Amygdala (tissue), 56 donors: ENCODE measurements around the gene SLAMF9.

Source experiments
- DNase-seq, 56 donors: peaks; one replicate each; lab custom pipeline; 2025; lab: John Stamatoyannopoulos, UW

Gene SLAMF9

DNA sequence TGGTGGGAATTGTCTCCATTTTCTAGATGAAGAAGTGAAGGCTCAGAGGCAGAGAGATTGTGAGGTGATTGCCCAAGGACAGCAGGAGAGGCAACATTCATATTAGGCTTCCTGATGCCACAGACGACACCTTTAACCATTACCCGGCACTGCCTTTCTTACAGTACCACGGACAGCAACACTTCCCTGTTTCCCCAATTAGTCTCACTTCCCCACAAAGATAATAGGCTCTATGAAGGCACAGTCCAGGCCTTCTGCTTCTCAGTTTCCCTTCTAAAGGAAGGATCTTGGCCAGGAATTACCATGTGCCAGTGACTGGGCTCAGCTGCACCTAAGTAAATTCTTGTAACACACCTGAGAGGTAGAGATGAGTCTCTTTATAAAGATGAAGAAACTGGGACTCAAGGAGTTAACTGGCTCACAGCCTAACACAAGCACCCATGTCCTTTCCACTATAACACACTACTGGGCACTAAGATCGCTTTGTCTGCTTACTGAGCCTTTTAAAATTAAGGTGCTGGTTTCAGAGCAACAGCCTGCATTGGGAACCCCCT, 18.2 kb downstream of the SLAMF9 start:
- DNase-seq: peak in 1 of 56 donors; percentile 7

DNA sequence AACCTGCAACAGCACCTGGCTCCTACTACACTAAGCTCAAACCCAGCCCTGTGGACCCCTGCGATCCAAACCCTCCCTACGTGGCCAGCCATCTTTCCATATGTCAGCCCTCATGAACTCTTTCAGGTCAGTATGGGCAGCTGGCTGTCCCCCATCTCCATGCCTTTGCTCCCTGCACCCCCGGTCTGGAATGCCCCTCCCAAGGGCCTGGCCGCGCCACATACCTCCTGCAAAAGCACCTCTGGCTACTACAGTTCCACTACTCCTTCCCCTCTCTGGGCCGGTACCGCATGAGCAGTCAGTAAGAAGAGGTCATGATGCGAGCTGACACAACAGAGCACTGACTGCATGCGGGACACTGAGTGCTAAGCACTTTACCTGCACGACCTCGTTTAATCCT, 18.7 kb downstream of the SLAMF9 start:
- no peak for DNase-seq

DNA sequence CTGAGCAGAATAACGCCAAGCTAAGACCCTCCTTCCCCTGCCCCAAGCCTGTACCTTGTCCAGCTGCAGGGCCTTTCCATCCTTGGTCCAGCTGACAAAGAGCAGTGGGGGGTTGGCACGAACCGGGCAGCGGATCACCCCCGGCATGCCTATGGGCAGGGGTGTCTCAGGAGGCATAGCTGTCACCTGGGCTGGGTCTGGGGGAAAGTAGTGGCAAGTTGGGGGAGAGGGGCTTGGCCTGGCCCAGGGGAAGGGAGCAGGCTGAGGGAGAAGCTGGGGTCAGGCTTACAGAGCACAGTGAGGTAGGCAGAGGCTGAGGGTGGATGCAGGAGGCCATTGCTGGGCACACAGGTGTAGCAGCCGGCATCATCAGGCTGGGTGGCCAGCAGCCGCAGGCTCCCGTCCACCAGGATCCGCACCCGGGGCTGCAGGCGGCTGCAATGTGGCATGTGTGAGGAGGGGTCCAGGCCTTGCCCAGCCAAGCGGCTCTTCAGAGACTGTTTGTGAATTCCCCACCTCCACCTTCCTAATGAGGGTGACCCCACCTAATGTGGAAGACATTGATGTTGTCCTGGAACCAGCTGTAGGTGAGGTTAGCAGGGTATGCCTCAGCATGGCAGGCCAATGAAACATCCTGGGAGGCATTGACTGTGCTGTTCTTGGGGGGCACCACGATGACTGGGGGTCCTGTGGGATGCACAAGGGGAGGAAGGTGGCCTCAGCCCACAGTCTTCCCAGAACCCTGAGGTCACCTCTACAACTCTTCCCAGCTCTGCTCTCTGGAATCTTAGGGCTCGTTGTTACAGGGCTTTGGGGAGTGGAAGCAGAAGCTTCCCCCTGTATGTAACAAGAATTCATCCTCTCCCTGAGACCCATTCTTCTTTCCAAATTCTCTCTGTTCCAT, 19.6 kb downstream of the SLAMF9 start:
- no peak for DNase-seq

DNA sequence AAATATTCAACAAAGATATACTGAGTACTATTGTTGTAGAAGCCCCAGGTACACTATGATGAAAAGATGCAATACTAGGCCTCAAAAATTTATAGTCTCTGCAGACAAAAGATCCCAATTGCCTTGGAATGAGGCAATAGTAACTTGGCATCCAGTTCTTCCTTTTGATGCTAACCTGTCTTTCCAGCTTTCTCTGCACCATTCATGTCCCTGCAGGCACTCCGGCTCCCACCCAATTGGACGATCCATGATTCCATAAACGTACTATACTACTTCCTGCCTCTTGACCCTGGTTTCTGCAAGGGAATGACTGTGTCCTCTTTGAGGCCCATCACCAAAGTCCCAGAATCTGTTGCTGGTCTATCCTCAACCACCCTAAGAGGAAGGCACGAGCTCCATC, 20.7 kb downstream of the SLAMF9 start:
- no peak for DNase-seq

DNA sequence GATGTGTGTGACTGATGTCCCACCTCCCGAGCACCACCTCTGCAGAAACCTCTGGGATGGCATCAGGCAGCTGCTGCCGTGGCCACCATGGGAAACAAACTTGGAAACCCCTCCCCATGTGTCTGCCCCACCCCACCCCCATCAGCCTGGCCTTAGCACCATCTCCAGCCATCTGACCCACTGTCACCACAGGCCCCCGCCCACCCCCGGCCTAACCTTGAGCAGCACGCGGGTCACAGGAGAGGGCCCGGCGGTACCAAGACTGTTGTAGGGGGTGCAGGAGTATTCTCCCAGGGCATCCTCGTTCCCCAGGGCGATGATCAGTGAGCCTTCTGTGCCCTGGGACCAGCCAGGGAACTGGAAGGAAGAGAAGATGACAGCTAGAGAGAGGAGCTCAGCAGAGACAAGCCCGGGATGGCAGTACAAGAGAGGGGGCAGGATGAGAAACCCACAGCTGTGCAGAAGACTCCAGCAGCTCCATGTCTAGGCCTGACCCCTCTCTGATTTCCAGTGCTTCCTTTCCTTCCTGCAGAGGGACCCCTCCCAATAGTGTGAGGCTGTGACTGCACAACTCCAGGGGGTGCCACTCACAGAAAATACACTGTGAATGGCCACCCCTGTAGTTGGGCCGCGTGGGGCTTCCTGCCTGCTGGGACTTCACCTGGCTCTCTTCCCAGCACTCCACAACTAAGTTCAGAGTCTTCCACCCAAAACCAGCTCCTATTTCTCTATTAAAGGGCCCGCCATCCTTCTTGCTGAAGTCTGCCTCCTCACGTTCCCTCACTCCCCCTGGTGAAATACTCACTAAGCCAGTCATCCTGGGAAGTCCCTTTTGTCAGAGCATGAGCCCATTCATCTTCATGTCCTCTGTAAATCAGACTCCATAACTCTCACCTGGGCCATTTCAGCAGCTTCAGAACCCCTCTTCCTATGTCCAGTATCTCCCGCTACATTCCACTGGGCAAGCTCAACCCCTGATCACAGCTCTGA, 21.4 kb downstream of the SLAMF9 start:
- DNase-seq: no peak

DNA sequence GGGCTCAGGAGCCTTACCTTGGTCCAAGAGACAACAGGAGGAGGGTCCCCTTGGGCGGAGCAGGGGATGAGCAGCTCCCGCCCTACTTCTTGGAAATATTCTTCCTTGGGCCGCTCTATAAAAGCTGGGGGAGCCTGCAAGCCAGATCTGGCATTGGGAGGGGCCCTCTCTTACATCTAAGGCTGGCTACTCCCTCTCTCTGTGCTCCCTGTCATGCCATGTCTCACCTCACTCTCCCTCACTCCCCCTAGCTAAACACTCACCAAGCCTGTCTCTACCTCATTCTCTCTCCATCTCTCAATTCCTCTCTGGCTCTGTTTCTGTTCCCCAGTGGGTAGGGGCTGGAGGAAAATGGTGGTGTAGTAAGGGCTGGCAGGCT, 22.3 kb downstream of the SLAMF9 start:
- no peak for DNase-seq

DNA sequence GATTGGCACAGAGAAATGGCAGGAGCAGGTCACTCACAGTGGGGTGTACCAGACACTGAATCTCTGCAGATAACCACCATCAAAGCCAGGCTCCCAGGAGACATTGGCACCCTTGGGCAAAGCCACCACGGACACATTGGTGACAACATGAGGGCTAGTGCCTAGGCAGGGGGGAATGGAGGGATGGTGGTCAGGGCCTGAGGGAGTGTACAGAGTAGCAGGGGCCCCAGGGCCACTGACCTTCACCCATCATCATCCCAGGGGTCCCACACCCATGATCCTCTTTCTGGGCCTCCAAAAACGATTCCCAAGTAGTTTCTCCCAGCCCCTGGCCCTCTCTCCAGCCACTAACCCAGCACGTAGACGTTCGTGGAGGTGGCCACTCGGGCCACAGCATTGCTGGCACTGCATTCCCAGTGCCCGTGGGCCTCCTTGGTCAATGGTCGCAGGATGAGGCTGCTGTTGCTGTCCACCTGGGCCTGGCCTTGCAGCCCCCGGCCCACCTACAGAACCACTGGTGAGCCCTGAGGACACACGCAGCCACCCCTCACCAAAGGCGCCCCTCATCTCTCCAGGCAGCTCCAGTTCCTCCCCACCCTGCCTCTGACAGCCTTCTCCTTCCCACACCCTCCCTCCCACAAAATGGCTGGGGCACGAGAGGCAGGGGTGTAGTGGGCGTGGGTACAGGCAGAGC, 22.8 kb downstream of the SLAMF9 start:
- no peak for DNase-seq

DNA sequence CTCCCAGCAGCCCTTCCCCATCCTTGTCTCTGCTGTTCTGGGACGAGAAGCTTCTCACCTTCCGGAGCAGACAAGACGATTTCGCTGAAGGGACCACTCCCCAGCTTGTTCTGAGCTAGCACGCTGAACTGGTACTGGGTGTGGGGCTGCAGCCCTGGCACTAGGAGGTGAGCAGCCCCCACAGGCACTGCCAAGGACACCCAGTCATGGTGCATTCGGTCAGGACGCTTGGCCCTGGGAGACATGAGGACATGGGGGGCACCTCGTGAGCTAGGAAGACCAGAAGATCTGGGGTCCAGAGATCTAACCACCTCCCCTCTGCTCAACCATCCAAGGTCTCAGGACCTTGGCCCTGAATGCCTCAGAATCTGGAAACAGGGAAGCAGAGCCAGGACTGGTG, 23.4 kb downstream of the SLAMF9 start:
- no peak for DNase-seq

DNA sequence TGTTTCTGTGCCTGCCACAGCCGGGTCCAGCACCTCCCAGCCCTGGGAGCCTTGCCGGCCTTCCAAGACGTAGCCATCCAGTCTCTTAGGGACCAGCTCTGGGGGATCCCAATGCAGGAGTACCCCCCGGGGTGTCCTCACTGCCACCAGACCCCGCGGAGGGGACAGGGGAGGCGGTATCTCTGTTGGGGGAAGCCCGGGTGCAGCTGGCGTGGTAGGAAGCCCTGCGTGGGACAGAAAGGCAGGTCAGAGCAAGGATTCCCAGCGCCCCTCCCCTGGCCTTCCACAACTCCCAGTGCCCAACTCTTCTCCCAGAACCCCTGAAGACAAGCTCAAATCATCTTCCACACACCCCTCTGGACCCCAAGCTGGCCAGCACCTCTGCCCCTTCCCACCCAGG, 23.8 kb downstream of the SLAMF9 start:
- no peak for DNase-seq

DNA sequence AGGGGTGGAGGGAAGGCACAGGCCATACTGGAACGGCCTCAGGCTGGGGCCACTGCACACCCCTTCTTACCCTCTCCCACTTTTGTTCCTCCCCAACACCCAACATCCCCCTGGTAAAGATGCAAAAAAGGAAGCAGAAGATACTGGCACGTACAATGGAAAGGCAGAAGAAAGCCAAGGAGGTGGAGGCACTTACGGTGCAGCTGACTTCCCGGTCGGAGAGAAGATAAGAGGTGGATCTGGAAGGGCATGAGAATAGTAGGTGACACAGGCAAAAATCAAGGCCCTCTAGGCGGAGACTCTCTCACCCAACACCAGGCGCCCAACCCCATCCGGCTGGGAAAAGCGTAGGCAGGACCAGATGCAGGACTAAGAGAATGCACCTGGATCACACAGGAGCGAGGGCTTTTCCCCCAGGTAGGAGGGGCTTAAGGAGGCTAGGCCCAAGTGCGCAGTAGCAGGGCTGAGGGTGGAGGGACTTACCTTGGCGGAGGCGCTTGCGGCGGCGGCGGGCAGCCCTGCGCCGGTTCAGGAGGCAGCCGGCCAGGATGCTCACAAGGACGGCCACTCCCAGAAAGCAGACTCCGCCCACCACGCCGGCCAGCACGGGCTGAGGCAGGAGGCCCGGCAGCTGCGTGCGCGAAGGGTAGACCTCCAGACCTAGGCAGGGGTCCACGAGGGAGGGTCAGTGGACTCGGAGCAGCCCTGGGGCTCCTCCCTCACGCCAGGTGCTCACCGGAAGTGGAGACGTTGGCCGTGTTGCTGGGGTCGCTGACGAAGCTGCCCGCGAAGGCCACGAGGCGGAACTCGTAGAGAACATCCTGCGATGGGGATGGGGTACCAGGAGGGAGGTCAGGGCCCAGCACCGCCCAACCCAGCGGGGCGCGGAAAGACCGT, 24.6 kb downstream of the SLAMF9 start:
- DNase-seq: no peak

DNA sequence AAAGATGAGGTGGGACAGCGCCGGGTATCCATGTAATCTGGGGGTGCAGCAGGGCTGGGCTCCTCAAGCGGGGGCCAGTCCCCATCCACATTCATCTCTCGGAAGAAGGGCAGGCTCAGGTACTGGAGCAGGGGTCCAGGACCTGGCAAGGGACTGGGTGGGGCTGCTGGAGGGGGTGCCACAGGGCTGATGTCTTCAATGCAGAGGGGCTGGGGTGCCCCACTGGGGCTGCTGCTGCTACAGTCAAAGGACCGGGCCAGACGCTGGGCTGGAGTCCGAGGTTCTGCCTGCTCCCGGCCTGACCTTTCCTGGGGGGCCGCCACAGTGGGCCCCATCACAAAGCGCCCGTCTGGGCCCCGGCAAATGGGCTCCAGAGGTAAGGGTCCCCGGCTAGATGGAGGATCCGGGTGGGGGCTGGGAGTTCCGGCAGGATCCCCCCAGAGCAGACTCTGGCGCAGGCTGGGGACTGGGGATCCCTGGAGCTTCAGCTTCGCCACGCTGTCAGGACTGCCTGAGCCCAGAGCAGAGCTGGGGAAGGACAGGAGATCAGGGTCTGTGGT, 25.5 kb downstream of the SLAMF9 start:
- no peak for DNase-seq

DNA sequence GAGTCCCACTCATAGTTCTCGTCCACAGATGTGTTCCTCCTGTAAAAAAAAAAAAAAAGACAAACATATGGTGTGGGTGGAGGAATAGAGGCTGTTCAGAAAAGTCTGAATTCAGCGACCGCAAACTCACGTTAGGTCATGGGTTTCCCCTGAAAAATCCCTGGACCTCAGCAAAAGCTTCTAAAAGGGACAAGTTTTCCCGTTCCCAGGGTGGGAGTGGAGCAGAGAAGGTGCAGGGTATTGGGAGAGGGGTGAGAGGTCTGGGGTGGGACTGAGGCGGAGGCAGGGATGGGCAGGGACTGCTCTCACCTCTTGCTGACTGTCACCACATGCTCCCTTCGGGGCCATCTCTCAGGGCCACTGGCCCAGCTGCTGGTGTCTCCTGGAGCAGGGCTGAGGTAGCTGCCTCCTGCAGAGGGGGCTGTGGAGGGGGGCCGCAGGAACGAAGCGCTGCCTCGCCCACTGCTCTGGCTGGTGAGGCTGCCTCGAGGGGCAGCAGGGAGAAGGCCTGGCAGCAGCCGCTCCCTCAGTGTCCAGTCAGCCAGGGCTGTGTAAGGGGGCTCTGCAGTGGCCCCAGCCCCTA, 26.1 kb downstream of the SLAMF9 start:
- DNase-seq: no peak

DNA sequence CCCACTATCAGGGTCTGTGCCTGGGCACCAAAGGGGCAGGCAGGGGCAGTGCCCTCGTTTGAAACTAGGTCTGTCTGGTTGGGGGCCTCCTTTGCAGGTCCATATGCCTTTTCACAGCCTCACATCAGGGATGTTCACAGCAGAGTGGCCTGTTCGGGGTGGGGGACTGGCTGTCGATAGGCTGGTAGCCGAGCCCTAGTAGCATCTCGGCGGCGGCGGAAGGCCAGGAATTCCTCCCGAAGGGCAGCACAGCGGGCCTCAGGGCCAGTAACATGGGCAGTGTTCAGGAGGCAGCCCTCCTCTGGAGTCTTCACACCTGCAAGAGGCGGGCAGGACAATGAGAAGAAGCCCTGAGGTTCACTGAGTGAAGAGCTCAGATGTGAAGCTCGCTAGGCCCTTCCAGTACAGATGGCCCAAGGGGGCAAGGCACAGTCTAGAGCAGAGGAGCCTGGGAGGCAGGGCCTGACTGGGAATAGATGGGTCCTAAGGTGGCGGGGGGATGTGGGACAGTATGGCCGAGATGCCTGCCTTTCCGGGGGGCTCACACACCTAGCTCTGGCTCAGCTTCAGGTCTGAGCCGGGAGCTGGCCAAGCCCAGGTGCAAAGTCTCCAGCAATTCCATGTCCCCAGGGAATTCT, 26.7 kb downstream of the SLAMF9 start:
- no peak for DNase-seq

DNA sequence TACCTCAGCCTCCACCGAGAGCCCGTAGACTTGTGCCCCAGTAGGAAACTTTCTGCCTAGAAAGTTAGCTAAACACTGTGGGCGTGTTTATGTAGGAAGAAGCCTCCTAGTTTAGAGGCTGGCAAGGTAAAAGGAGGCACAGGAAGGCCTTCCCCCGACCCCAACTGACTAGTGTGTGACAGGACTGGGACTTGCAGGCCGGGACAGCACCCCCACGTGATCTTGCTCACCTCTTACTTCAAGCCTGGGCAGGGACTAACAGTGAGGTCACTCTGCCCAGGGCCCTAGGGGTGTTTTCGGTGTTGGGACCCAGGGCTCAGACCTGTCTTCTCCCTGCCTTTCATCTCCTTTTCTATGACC, 28.3 kb downstream of the SLAMF9 start:
- peak in 1 of 56 donors; percentile 47 for DNase-seq

DNA sequence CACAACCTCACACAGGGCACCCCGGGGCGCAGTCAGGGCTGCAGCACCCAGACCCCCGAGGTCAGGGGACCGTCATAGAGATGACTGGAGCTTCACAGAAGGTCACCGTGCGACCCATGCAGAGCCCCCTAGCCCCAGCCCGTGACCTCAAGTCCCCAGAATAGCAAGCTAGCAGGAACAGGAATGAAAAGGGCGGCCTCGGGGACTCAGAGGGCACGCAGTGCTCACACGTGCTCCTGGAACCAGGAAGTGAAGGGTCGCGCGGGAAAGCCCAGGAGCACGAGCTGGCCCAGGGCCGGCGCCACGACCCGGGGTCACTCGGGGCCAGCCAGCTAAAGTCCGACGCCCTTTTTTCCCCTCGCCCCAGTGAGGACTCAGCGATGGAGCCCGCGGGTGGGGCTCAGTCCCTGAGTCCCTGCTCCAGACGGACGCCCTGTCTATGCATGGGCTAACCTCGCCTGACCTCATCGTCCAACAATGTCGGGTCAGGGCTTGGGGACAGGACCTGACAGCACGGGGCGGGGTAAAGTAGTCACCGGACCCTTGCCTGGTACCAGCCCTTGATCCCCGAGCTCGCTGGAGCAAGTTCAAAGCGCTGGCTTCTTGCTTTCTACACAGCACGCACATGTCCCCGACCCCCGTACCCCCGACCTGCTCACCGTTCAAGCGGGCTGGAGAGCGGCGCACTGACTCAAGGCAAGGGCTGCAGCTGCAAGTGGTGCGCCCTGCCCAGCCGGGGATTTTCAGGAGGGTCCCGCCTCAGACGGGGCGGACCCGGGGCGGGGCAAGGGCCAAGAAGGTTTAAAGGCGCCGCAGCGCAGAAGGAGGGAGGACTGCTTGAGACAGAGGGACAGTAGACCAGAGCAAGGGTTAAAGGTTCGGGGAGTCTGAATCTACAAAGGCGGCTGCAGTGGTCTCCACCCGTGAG, 29.0 kb downstream of the SLAMF9 start, which contains the start of gene TAGLN2:
Gene TAGLN2 (minus strand): TSS at position 717 of the 928 bp plus-strand sequence. CDS start 4,998 bp downstream, outside the sequence.
- peak in 46 of 56 donors; percentile 12 to 80 (median 54) for DNase-seq

DNA sequence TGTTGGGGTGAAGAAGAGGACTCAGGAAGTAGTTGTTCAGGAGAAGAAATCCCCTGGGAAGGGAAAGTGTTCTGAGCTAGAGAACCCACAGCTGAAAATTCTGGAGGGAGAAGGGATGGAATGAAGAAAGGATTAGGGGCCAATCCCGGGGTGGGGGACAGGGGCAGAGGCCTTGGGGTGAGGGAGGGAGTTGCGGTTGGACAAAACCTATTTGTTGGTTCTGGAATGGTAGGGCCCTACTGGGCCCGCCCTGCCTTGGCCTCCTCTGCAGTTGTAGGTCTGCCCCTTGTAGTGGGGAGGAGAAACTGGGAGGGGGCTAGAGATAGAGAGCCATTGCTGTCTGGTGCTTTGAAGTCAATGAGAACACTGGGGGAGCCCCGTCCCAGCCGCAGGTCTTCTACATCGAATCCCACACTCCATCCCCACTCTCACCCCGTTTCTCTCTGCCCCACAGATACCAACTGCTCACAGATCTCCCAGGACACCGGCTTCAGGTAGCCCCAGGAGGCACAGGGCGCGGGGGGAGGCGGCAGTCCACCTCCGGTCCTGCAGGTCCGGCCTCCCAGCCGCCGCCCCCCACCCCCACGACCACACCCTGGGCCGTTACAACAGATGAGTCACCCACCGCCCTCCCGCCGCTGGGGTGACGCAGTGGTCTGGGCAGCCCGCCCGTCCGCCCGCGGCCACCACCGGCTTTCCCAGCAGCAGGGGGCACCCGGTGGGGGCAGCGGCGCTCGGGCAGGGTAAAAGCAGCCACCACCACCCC, 29.8 kb downstream of the SLAMF9 start:
- DNase-seq: peak in 22 of 56 donors; percentile 10 to 72 (median 33)
